Measurements from ENCODE around the gene TMEM129. TPM values are rescaled to one million over a fixed set of nuclear protein-coding genes. Genes with fewer than 3 reads are reported as not detected.

TMEM129 gene
- total RNA-seq, 1 experiment from 2014 or later = 54.9 TPM

DNA sequence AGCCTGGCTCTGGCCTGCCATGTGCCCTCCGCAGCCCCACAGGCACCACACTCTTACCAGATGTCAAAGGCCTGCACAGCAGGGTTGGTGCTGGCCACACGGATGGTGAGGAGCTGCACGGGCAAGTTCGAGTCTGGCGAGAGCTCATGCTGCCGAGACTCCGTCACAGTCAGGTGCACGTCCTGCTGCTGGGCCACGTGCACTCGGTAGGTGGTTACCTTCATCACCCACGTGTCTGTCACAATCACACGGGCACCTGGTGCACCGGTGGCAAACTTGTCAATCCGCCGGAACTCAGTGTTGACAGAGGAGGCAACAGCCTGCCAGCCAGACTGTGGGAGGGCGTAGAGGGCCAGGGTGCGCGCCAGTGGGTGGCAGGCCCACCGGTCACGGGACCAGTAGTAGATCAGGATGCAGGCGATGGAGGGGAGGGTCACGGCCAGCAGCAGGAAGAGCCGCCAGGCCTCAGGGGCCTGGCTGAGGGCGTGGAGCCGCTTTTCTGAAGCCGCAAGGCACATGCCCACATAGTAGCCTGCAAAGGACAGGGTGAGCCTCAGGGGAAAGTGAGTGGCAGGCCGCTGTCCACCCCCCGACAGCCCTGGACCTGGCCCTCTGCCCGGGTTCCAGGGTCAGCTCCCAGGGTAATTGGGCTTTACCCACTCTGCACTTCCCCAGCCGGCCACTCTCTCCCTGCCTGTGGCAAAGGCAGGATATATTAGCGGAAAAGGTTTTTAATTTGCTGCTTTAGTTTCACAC lies 2.9 kb downstream of the TMEM129 start:
- no peak for DNase-seq (ENCODE audit: low spot score)
- ChIA-PET POLR2A (no interaction called here), CTCF (interaction anchor here (0.7 to 4.3 kb wide), 4 partner anchors 8 to 50 kb away, joined by 3 to 30 read pairs (median 3); no protein-coding TSS in a partner anchor)
- peak overlapping the region; percentile 49; the same call in 1 of the 2 replicates for H3K4me3 Mint-ChIP-seq
- H3K27ac Mint-ChIP-seq = peak overlapping the region; percentile 13; the same call in 1 of the 2 replicates
- H3K27me3 Mint-ChIP-seq (ENCODE audit: low read depth) = no peaks in the 10 kb centered on the region
- peaks cover 16% of the 10 kb centered on the region; the same call in 1 of the 2 replicates for H3K36me3 Mint-ChIP-seq
- TF ChIP-seq NR3C1 (CRISPR knock-in tag; conservative IDR thresholded peaks at IDR 0.05; ENCODE audit: low read depth) = no peak
- TF ChIP-seq, protein P1, sequence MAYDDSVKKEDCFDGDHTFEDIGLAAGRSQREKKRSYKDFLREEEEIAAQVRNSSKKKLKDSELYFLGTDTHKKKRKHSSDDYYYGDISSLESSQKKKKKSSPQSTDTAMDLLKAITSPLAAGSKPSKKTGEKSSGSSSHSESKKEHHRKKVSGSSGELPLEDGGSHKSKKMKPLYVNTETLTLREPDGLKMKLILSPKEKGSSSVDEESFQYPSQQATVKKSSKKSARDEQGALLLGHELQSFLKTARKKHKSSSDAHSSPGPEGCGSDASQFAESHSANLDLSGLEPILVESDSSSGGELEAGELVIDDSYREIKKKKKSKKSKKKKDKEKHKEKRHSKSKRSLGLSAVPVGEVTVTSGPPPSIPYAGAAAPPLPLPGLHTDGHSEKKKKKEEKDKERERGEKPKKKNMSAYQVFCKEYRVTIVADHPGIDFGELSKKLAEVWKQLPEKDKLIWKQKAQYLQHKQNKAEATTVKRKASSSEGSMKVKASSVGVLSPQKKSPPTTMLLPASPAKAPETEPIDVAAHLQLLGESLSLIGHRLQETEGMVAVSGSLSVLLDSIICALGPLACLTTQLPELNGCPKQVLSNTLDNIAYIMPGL (CRISPR knock-in tag; IDR thresholded peaks at IDR 0.05) = no peak
- no peak for TF ChIP-seq ZNF317 (CRISPR knock-in tag; IDR thresholded peaks at IDR 0.05; ENCODE audit: borderline replicate concordance, low read depth)
- ATAC-seq = no peak
- no peaks in the 10 kb centered on the region for H3K9me3 Mint-ChIP-seq
- H3K4me1 Mint-ChIP-seq = peaks cover 37% of the 10 kb centered on the region

DNA sequence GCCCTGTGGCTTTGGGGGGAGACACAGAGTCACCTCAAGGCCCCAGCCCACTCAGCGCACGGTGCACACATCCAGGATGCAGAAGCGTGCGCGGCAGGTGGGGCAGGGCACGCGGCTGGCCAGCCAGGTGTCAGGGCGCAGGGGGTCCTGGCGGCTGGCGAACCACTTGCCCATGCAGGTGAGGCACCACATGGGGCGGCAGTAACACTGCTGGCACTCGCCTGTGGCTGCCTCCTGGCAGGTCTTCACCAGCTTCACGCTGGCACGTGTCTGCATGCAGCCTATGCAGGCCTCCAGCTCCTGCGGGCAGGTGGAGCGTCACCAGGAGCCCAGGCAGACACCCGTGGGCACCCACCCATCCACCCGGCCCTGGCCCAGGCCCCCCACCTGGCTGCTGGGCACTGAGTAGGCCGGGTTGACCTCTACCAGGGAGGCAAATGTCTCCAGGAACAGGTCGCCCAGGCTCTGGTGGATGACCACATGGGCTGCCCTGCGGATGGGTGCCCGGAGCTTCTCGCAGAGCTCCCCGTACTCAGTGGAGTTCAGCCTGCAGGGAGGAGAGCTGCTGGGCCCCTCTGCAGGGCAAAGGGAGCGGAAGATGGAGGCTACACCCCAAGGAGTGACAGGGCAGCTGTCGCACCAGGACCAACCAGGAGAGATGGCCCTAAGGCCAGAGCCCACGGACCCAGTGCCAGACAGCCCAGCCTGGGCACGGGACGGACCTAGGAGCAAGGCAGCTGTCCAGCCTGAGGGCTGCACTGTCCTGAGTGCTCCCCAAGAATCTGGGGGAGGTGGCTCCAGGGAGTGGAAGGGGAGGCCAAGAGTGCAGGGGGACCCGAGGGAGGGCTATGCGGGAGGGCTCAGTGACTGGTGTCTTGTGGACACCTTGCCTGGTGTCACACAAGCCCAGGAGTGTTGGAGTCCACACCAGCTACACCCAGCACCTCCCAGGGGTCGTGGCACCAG lies 3.7 kb downstream of the TMEM129 start:
- TF ChIP-seq ZNF416 (CRISPR knock-in tag; IDR thresholded peaks at IDR 0.05) = no peak
- no peak for TF ChIP-seq RELA (CRISPR knock-in tag; IDR thresholded peaks at IDR 0.05; ENCODE audit: borderline replicate concordance)
- no peak for TF ChIP-seq HMGA2 (CRISPR knock-in tag; IDR thresholded peaks at IDR 0.05)
- no peak for TF ChIP-seq STAT6 (CRISPR knock-in tag; conservative IDR thresholded peaks at IDR 0.05; ENCODE audit: low read depth)
- TF ChIP-seq, protein P2, sequence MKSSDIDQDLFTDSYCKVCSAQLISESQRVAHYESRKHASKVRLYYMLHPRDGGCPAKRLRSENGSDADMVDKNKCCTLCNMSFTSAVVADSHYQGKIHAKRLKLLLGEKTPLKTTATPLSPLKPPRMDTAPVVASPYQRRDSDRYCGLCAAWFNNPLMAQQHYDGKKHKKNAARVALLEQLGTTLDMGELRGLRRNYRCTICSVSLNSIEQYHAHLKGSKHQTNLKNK (CRISPR knock-in tag; IDR thresholded peaks at IDR 0.05) = no peak
- TF ChIP-seq MAX (CRISPR knock-in tag; IDR thresholded peaks at IDR 0.05) = no peak
- TF ChIP-seq ARID4B (CRISPR knock-in tag; IDR thresholded peaks at IDR 0.05; ENCODE audit: borderline replicate concordance) = no peak
- TF ChIP-seq, protein P3, sequence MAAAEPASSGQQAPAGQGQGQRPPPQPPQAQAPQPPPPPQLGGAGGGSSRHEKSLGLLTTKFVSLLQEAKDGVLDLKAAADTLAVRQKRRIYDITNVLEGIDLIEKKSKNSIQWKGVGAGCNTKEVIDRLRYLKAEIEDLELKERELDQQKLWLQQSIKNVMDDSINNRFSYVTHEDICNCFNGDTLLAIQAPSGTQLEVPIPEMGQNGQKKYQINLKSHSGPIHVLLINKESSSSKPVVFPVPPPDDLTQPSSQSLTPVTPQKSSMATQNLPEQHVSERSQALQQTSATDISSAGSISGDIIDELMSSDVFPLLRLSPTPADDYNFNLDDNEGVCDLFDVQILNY (CRISPR knock-in tag; IDR thresholded peaks at IDR 0.05) = no peak
- TF ChIP-seq TCF7 (CRISPR knock-in tag; IDR thresholded peaks at IDR 0.05; ENCODE audit: low read depth) = no peak
- H3K4me1 Mint-ChIP-seq = peaks cover 30% of the 10 kb centered on the region
- no peaks in the 10 kb centered on the region for H3K9me3 Mint-ChIP-seq
- H3K4me3 Mint-ChIP-seq = no peak overlapping the region
- H3K27me3 Mint-ChIP-seq (ENCODE audit: low read depth) = no peaks in the 10 kb centered on the region
- no peak overlapping the region for H3K27ac Mint-ChIP-seq
- ATAC-seq (no peak), DNase-seq (ENCODE audit: low spot score) (no peak)
- ChIA-PET CTCF (interaction anchor here (0.7 to 4.3 kb wide), 4 partner anchors 9 to 51 kb away, joined by 3 to 30 read pairs (median 3); no protein-coding TSS in a partner anchor), POLR2A (no interaction called here)
- peaks cover 12% of the 10 kb centered on the region; the same call in 1 of the 2 replicates for H3K36me3 Mint-ChIP-seq
